Osteoblast (primary cell): ENCODE measurements around the gene IGFBP2. TPM values are rescaled to one million over a fixed set of nuclear protein-coding genes. Genes with fewer than 3 reads are reported as not detected.

Source experiments
- DNase-seq: peaks from one replicate; pipeline ENCODE4 v3.0.0; 2011; ENCODE audit warnings: low spot score, mixed read lengths; ENCODE audit not compliant: insufficient read length; ENCODE audit errors: missing footprints
- H2AFZ ChIP-seq: 2 replicates; pipeline ENCODE4 v1.6.0; 2011; ENCODE audit warnings: mild to moderate bottlenecking, low read length
- H3K27ac ChIP-seq: 2 replicates; pipeline ENCODE4 v1.5.1; 2011; ENCODE audit warnings: mild to moderate bottlenecking, low read depth, low read length, moderate library complexity
- H3K27me3 ChIP-seq: 2 replicates; pipeline ENCODE4 v1.6.0; 2012; ENCODE audit warnings: mild to moderate bottlenecking, control low read depth, inconsistent platforms, low read length, moderate library complexity; ENCODE audit not compliant: insufficient read depth
- H3K36me3 ChIP-seq: 2 replicates; pipeline ENCODE4 v1.5.1; 2011; ENCODE audit warnings: mild to moderate bottlenecking, low read length, control low read depth, moderate library complexity; ENCODE audit not compliant: insufficient read depth
- H3K4me1 ChIP-seq: 2 replicates; pipeline ENCODE4 v1.5.1; 2011; ENCODE audit warnings: mild to moderate bottlenecking, low read length, control low read depth, moderate library complexity; ENCODE audit not compliant: insufficient read depth
- H3K4me2 ChIP-seq: 2 replicates; pipeline ENCODE4 v1.6.0; 2011; ENCODE audit warnings: mild to moderate bottlenecking, low read length; ENCODE audit not compliant: insufficient read depth
- H3K4me3 ChIP-seq: fragments of 200-600 bp; sonication (generic); 3 replicates; pipeline ENCODE4 v1.5.1; 2012; ENCODE audit warnings: mild to moderate bottlenecking, low read length, inconsistent platforms; ENCODE audit not compliant: insufficient read depth
- H3K79me2 ChIP-seq: 2 replicates; pipeline ENCODE4 v1.6.0; 2012; ENCODE audit warnings: mild to moderate bottlenecking, low read length, control low read depth, inconsistent platforms; ENCODE audit not compliant: insufficient read depth
- H3K9me3 ChIP-seq: 2 replicates; pipeline ENCODE4 v1.5.1; 2011; ENCODE audit warnings: low read depth, low read length, control low read depth
- H4K20me1 ChIP-seq: 2 replicates; pipeline ENCODE4 v1.6.0; 2012; ENCODE audit warnings: mild to moderate bottlenecking, low read length, control low read depth; ENCODE audit not compliant: insufficient read depth
- total RNA-seq: library from RNA; depleted of rRNA; stranded (reverse); fragments of >200 nt; gene quantifications from 2 replicates; pipeline ENCODE4 v1.2.3, GENCODE V29; 2012
- TF ChIP-seq, protein P1 (sequence below): IDR thresholded peaks from 2 replicates; pipeline ENCODE4 v1.5.1; 2011; ENCODE audit warnings: mild to moderate bottlenecking, low read depth, low read length, moderate library complexity; ENCODE audit errors: extremely low read depth

Gene IGFBP2
- total RNA-seq, 1 donor, result 11.2 TPM

DNA sequence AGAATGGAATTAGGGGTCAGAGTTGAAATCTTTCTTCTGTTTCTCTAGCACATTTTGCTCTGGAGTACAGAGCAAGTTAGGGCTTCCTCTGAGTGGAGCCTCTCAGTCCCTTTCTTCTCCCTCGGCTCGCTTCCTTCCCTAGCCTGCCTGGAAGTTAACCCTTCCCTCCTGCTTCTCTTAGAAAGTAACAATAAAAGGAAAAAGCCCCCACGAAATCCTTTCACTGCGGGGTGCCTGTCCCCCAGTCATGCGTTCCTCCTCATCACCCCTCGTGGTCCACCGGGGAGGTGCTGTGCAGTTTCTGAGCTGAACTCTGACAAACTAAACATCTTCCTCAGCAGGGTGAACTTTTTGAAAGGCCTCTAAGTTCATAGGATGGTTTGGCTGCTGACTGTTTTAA is 2.0 kb downstream of the IGFBP2 start:
- DNase-seq, result no peak
- Histone ChIP-seq H3K27me3 (peaks cover 23% of the 10 kb centered on the region), H3K4me3 (peak overlapping the region; percentile 87), H2AFZ (no peak overlapping the region), H4K20me1 (peaks cover 10% of the 10 kb centered on the region), H3K9me3 (no peaks in the 10 kb centered on the region), H3K79me2 (peaks cover 42% of the 10 kb centered on the region), H3K4me2 (peak overlapping the region; percentile 82), H3K27ac (no peak overlapping the region), H3K4me1 (peaks cover 22% of the 10 kb centered on the region), H3K36me3 (peaks cover 7% of the 10 kb centered on the region)
- TF ChIP-seq, protein P1, sequence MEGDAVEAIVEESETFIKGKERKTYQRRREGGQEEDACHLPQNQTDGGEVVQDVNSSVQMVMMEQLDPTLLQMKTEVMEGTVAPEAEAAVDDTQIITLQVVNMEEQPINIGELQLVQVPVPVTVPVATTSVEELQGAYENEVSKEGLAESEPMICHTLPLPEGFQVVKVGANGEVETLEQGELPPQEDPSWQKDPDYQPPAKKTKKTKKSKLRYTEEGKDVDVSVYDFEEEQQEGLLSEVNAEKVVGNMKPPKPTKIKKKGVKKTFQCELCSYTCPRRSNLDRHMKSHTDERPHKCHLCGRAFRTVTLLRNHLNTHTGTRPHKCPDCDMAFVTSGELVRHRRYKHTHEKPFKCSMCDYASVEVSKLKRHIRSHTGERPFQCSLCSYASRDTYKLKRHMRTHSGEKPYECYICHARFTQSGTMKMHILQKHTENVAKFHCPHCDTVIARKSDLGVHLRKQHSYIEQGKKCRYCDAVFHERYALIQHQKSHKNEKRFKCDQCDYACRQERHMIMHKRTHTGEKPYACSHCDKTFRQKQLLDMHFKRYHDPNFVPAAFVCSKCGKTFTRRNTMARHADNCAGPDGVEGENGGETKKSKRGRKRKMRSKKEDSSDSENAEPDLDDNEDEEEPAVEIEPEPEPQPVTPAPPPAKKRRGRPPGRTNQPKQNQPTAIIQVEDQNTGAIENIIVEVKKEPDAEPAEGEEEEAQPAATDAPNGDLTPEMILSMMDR, result no peak

DNA sequence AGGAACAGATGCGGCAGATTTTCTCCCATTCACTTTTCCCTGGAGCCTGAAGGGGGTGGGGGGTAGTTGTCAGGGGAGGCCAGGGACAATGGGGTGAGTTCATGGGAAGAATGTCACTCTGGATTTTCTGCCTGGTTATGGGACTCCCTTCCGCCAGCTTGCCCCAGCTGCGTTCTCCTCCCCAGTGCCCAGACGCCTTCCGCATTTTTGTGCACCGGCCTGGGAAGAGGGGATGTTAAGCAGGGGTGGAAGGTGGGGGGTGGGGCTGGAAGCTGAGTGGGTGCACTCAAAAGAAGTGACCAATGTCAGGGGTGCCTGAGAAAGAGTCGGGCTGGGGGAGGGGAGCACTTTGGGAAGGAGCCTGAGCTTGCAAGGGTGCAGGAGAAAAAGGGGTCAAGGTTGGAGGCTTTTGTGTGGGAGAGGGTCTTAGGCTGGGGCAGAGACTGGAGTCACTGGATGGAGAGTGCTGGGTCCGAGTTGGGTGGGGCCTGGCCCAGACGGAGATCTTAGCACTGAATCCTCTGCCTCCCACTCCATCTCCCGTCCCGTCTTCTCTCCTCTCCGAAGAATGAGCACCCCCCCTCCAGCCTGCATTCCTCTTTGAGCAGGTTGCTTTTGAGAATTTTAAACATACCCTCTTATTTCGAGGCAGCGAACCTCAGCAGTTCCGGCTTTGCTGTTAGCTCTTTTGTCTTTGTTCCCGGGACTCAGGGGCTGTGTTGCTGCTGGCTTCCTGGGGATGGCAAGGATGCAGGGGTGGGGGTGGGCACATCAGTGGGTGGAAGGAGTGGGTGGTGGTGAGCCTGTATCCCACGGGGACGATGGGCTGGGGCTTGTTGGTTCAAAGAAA is 2.7 kb downstream of the IGFBP2 start:
- Histone ChIP-seq H3K9me3 (no peaks in the 10 kb centered on the region), H3K4me1 (peaks cover 22% of the 10 kb centered on the region), H3K27me3 (peaks cover 23% of the 10 kb centered on the region), H2AFZ (no peak overlapping the region), H3K79me2 (peaks cover 48% of the 10 kb centered on the region), H3K4me2 (peak overlapping the region; percentile 82), H3K36me3 (peaks cover 7% of the 10 kb centered on the region), H4K20me1 (peaks cover 16% of the 10 kb centered on the region), H3K4me3 (peak overlapping the region; percentile 87), H3K27ac (no peak overlapping the region)
- peak; percentile 86 for DNase-seq
- TF ChIP-seq, protein P1, result no peak

DNA sequence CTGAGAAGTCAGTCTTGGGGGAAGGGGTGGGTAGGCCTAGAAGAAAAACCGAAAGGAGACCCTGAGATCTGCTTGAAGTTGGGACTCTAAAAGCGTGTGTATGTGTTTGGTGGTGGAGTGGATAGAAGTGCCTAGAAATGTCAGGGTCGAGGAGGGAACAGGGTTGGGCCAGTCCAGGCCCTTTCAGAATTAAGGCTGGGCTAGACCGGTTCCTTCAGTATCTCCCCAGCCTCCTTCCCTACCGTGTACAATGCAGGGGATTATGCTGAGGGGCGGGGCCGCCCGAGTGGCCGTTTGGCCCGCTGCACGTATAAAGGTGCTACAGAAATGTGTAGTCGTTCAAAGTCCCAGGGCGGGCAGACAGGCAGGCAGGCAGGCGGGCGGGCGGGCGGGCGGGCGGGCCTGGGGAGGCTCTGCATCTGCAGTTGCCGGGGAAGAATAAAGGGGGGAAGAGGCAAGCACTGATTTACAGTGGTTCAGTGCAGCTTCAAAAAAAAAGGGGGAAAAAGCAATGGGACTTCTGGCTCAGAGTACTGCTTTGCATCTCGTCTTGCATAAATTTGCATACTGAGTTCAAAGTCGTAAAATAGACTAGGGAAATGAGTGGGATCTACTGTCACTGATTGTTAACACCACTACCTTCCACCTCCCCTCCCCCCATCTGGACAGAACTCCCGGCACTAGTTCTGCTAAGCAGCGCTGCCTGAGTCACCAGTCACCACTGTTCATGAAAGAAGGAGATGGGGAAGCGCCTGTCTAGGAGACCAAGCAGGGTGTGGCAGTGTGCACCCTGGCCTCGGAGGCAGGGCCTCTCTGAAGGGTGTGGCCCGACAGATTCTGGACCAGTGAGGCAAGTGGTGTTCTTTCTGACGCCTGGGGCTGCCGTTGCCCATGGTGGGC is 3.6 kb downstream of the IGFBP2 start:
- H4K20me1 ChIP-seq, result peaks cover 17% of the 10 kb centered on the region
- peak overlapping the region; percentile 82 for H3K4me2 ChIP-seq
- no peak overlapping the region for H2AFZ ChIP-seq
- peaks cover 22% of the 10 kb centered on the region for H3K4me1 ChIP-seq
- no peak overlapping the region for H3K27ac ChIP-seq
- peak; percentile 94 for DNase-seq
- H3K36me3 ChIP-seq, result peaks cover 7% of the 10 kb centered on the region
- no peaks in the 10 kb centered on the region for H3K9me3 ChIP-seq
- TF ChIP-seq, protein P1, result no peak
- H3K27me3 ChIP-seq, result peaks cover 23% of the 10 kb centered on the region
- peak overlapping the region; percentile 87 for H3K4me3 ChIP-seq
- H3K79me2 ChIP-seq, result peaks cover 50% of the 10 kb centered on the region
